GM12864 (cell line): ENCODE measurements around the gene OR14J1.

Experiments used
- DNase-seq: peaks from one replicate; pipeline ENCODE4 v3.0.0-alpha.2; 2011; ENCODE audit warnings: low read depth
- H3K4me3 ChIP-seq: 2 replicates; pipeline ENCODE4 v1.5.1; 2011; ENCODE audit warnings: mild to moderate bottlenecking, low read depth, low read length, control low read depth
- CTCF ChIP-seq: IDR thresholded peaks from 2 replicates; pipeline ENCODE4 v1.5.1; 2011; ENCODE audit warnings: low read depth, mild to moderate bottlenecking, moderate library complexity, low read length, control low read depth, inconsistent platforms; ENCODE audit errors: missing control alignments

The OR14J1 gene, protein sequence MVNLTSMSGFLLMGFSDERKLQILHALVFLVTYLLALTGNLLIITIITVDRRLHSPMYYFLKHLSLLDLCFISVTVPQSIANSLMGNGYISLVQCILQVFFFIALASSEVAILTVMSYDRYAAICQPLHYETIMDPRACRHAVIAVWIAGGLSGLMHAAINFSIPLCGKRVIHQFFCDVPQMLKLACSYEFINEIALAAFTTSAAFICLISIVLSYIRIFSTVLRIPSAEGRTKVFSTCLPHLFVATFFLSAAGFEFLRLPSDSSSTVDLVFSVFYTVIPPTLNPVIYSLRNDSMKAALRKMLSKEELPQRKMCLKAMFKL

GRCh38 chr6:29301316-29301715, at the start of gene OR14J1:
OR14J1 (plus strand) TSS chr6:29301701; CDS start chr6:29306690, 4,989 bp downstream.
- no peak for TF ChIP-seq CTCF
- no peak for DNase-seq
- H3K4me3 ChIP-seq, result no peak within 1 kb of the TSS

DNA sequence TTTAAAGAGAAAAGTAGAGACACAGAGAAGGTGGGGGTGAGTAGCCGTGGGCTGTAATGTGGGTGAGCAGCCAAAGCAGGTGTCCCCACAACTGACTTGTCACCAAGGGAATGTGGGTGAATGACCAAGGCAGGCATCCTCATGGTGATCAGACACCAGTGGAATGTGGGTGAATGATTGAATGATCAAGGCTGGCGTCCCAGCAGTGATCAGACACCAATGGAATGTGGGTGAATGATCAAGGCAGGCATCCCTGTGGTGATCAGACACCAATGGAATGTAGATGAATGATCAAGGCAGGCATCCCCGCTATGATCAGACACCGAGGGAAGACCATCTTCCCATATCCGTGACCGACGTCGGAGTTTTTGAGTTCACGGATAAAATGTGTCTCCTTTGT, 49.8 kb upstream of the OR14J1 start:
- no peak overlapping the region for H3K4me3 ChIP-seq
- DNase-seq, result no peak
- TF ChIP-seq CTCF, result no peak

- DNase-seq, result no peak
- TF ChIP-seq CTCF, result no peak
- no peak overlapping the region for H3K4me3 ChIP-seq
Measured at GRCh38 chr6:29255530-29255929, 46.0 kb upstream of the OR14J1 start.

GRCh38 chr6:29259721-29260120, 41.8 kb upstream of the OR14J1 start:
- H3K4me3 ChIP-seq, result no peak overlapping the region
- TF ChIP-seq CTCF, result no peak
- no peak for DNase-seq

DNA sequence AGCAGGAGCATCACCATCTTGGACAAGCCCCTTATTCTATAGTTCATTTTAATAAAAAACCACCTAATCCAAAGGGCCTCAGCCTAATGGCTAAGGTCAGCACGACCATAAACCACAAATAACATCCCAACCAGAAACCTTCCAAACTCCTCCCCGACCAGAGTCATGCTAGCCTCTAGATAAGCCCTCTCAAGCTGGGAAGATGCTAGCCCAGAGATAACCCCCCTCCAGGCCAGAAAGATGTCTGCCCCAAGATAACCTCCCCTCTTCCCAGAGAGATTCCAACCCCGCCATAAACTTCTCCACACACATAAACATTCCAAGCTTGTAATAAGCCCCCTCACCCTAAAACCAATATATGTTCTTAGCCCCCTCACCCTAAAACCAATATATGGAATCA, 38.5 kb upstream of the OR14J1 start:
- H3K4me3 ChIP-seq, result no peak overlapping the region
- no peak for DNase-seq
- no peak for TF ChIP-seq CTCF

GRCh38 chr6:29294499-29294914, 7.0 kb upstream of the OR14J1 start:
- H3K4me3 ChIP-seq, result no peak overlapping the region
- no peak for TF ChIP-seq CTCF
- no peak for DNase-seq

GRCh38 chr6:29295181-29295585, 6.3 kb upstream of the OR14J1 start:
- no peak for DNase-seq
- H3K4me3 ChIP-seq, result no peak overlapping the region
- TF ChIP-seq CTCF, result no peak
